ENCODE measurements around the gene LBX1.

LBX1 gene

DNA sequence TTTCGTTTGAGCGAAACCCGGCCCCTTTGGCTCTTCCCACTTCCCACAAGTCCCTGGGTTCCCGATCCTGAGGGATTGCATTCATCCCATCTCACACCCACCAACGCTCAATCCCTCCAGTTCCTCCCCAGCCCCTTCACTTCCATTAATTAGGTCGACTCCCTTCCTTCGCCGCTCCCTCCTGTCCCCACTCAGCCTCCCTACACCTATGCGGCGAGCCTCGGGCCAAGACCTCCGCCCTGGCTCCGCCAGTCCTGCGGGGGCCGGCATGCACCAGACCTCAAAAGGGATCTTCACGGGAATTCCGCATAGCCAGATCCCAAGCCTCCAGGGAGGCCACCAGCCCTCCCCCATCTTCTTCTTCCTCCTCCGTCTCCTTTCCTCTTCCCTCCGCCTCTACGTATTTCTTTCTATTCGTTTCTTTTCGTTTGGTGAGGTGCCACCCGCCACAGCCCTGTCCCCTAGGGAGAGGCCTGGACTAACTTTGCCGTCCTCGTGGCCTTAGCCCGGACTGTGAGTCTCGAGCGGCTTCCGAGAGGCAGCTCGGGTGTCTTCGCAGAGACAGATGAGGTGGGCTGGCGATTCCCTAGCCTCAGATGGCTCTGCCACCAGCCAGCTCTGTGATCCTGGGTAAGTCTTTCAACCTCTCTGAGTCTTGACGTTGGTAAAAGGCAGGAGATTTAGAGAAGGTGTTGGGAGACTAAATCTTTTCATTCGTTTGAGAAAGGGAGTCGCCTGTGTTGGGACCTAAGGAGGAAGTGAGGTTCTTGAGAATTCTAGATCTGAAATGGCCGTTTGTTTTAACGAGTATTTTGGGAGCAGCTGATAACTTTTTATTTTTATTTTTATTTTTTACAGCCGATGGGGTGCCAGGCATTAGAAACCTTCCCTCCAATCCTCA lies 8.1 kb upstream of the LBX1 start:
- no peak for DNase-seq (ENCODE audit: low read depth)
- H3K4me3 ChIP-seq (ENCODE audit: control insufficient read depth, low read depth, low read length), result no peak overlapping the region
- TF ChIP-seq, protein P1, sequence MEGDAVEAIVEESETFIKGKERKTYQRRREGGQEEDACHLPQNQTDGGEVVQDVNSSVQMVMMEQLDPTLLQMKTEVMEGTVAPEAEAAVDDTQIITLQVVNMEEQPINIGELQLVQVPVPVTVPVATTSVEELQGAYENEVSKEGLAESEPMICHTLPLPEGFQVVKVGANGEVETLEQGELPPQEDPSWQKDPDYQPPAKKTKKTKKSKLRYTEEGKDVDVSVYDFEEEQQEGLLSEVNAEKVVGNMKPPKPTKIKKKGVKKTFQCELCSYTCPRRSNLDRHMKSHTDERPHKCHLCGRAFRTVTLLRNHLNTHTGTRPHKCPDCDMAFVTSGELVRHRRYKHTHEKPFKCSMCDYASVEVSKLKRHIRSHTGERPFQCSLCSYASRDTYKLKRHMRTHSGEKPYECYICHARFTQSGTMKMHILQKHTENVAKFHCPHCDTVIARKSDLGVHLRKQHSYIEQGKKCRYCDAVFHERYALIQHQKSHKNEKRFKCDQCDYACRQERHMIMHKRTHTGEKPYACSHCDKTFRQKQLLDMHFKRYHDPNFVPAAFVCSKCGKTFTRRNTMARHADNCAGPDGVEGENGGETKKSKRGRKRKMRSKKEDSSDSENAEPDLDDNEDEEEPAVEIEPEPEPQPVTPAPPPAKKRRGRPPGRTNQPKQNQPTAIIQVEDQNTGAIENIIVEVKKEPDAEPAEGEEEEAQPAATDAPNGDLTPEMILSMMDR (IDR thresholded peaks at IDR 0.05; ENCODE audit: control insufficient read depth, insufficient read depth, low read depth, low read length, missing control alignments), result no peak

DNA sequence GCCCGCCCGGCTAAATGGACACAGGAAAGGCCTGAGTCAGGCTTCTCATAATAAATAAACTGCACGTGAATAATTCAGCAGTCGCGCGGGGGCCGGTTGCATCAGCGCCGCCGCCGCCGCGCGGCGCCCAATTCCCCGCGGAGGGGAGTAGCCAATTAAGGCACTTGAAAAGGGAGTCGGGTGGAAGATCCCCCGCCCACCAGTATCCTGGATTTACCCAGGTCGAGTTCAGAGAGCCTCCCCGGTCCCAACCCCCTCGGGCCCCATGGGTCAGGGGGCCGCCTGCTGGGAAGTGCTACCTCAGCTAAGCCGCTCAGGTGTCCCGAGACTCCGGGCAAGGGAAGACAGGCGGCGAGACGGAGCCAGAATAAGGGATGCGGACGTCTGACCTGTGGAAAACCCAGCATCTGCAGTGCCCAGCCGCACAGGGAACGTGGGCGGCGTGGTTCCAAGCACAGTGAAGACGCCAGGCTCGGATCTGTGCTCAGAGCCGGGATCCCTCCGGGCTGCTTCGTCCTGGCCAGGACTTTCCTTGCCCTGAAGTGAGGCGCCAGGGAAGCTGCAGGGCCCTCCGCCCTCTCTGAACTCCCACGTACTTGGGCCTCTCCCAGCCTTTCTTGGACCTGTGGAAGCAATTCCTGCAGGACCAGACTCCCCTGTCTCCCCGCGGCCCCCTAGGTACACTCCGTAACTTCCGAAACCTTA lies 7.3 kb upstream of the LBX1 start:
- H3K4me3 ChIP-seq (ENCODE audit: control insufficient read depth, low read depth, low read length), result no peak overlapping the region

DNA sequence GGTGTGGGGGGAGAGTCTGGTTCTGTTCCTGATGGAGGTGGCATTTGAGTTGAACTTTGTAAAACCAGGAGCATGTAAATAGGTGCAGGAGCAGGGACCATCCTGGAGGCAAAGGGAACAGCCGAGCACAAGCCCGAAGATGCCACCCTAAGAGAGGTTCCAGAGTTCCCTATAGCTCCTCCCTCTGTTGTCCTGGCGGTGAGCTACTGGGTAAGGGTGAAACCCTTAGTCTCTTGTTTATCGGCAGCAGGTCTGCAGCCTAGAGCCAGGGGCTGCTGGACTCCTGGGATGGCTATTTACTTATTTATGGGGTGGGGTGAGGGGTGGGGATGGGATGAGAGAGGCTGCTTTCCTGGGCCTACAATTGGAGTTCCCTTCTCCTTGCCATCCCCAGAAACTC lies 6.5 kb upstream of the LBX1 start:
- TF ChIP-seq, protein P1 (IDR thresholded peaks at IDR 0.05; ENCODE audit: control insufficient read depth, insufficient read depth, low read depth, low read length, missing control alignments), result no peak
- H3K4me3 ChIP-seq (ENCODE audit: control insufficient read depth, low read depth, low read length), result no peak overlapping the region
- DNase-seq (ENCODE audit: low read depth), result no peak

More for the DNA sequence above, 7.3 kb upstream of the LBX1 start:
- no peak for DNase-seq (ENCODE audit: low read depth)
- TF ChIP-seq, protein P1 (IDR thresholded peaks at IDR 0.05; ENCODE audit: control insufficient read depth, insufficient read depth, low read depth, low read length, missing control alignments), result no peak

DNA sequence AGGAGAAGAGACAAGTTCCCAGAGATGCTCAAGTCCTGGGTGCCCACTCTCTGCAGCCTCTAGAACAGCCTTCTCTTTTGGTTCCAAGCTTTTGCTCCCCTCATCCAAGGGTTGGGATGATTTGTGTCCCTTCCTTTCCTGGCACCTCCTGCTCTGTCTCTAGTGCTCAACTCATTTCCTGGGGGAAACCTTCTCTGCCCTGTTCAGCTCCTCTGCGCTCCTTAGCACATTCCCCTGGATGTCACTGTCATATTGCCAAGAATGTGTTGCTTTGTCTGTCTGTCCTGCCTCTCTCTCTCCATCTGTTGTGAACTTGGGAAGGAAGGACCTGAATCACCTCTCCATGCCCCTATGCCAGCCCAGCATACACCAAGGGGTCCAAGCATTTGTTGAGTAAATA lies 5.1 kb upstream of the LBX1 start:
- no peak for DNase-seq (ENCODE audit: low read depth)
- TF ChIP-seq, protein P1 (IDR thresholded peaks at IDR 0.05; ENCODE audit: control insufficient read depth, insufficient read depth, low read depth, low read length, missing control alignments), result no peak
- H3K4me3 ChIP-seq (ENCODE audit: control insufficient read depth, low read depth, low read length), result no peak overlapping the region

DNA sequence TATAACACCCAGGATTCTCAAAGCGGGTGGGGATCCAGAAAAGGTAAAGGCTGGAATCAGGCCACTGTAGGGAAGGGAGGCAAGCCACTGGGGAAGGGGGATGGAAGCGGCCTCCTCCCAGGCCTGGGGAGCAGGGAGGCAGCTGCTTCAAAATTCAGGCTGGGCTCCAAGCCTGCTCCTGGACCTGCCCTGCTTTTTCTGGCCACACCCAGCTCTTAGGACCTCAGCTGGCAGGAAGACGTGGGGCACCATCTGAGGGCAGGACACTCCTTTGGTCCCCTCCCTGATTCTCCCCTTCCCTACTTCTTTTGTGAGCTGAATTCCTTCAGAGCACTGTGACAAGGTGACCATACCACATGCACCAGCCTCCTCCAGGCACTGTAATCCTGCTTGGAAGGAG lies 4.6 kb upstream of the LBX1 start:
- DNase-seq (ENCODE audit: low read depth), result no peak
- H3K4me3 ChIP-seq (ENCODE audit: control insufficient read depth, low read depth, low read length), result no peak overlapping the region
- TF ChIP-seq, protein P1 (IDR thresholded peaks at IDR 0.05; ENCODE audit: control insufficient read depth, insufficient read depth, low read depth, low read length, missing control alignments), result no peak

DNA sequence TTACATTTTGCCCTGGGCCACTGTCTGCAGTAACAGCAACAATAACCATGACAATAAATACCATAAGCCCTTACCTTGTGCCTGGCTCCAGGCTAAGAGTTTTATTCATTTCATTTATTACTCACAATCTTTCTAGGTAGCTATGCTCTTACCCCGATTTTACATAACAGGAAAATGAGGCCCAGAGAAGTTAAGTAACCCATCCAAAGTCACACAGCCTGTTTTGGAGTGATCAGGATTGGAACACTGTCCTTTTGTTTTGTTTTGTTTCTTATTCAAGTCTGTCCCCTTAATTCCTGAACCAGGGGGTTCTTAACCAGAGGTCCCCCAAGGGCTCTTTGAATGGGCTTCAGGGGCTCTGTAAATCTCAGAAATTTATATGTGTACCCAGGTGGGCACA lies 4.2 kb upstream of the LBX1 start:
- no peak overlapping the region for H3K4me3 ChIP-seq (ENCODE audit: control insufficient read depth, low read depth, low read length)
- no peak for DNase-seq (ENCODE audit: low read depth)
- TF ChIP-seq, protein P1 (IDR thresholded peaks at IDR 0.05; ENCODE audit: control insufficient read depth, insufficient read depth, low read depth, low read length, missing control alignments), result no peak

Measured in AG09309 (cell line).